Hepatocyte (in vitro differentiated cells): ENCODE measurements around the gene THOC2. TPM values are rescaled to one million over a fixed set of nuclear protein-coding genes. Genes with fewer than 3 reads are reported as not detected.
"Not testable (repeated sequence)": the region's sequence is repeated elsewhere in the genome, so short reads cannot be mapped to it uniquely, and the experiment has no call there.

Source experiments
- DNase-seq: peaks from one replicate; pipeline ENCODE4 v3.0.0-alpha.2; 2016; ENCODE audit warnings: low spot score
- H2AFZ ChIP-seq: fragments of 200-600 bp; sonication (generic); 2 replicates; pipeline ENCODE4 v1.6.0; 2016; ENCODE audit warnings: antibody characterized with exemption, mild to moderate bottlenecking
- H3K27ac ChIP-seq: fragments of 200-600 bp; sonication (generic); 2 replicates; pipeline ENCODE4 v1.5.1; 2016; ENCODE audit warnings: mild to moderate bottlenecking
- H3K27me3 ChIP-seq: fragments of 200-600 bp; sonication (generic); 2 replicates; pipeline ENCODE4 v1.6.1; 2016
- H3K36me3 ChIP-seq: fragments of 200-600 bp; sonication (generic); replicated peaks from 2 replicates; pipeline ENCODE4 v1.5.1; 2016; ENCODE audit warnings: low read depth; ENCODE audit not compliant: insufficient read depth
- H3K4me1 ChIP-seq: fragments of 200-600 bp; sonication (generic); 2 replicates; pipeline ENCODE4 v1.5.1; 2016; ENCODE audit warnings: mild to moderate bottlenecking, moderate library complexity; ENCODE audit not compliant: insufficient read depth
- H3K4me2 ChIP-seq: fragments of 200-600 bp; sonication (generic); 2 replicates; pipeline ENCODE4 v1.6.0; 2016
- H3K4me3 ChIP-seq: fragments of 200-600 bp; sonication (generic); 2 replicates; pipeline ENCODE4 v1.5.1; 2016; ENCODE audit warnings: mild to moderate bottlenecking
- H3K79me2 ChIP-seq: fragments of 200-600 bp; sonication (generic); 2 replicates; pipeline ENCODE4 v1.6.0; 2017; ENCODE audit warnings: mild to moderate bottlenecking
- H3K9me2 ChIP-seq: fragments of 200-600 bp; sonication (generic); replicated peaks from 2 replicates; pipeline ENCODE4 v1.6.0; 2017; ENCODE audit warnings: mild to moderate bottlenecking; ENCODE audit not compliant: insufficient read depth
- H3K9me3 ChIP-seq: fragments of 200-600 bp; sonication (generic); 2 replicates; pipeline ENCODE4 v1.5.1; 2016; ENCODE audit warnings: low read depth, mild to moderate bottlenecking
- H4K20me1 ChIP-seq: fragments of 200-600 bp; sonication (generic); 2 replicates; pipeline ENCODE4 v1.6.0; 2016; ENCODE audit warnings: mild to moderate bottlenecking; ENCODE audit not compliant: insufficient read depth, poor library complexity, severe bottlenecking
- CTCF ChIP-seq: fragments of 200-600 bp; sonication (generic); IDR thresholded peaks from 2 replicates; pipeline ENCODE4 v1.5.1; 2016; ENCODE audit warnings: antibody characterized with exemption, mild to moderate bottlenecking; ENCODE audit not compliant: poor library complexity
- EZH2 ChIP-seq: fragments of 200-600 bp; sonication (generic); IDR thresholded peaks from 2 replicates; pipeline ENCODE4 v1.6.1; 2016; ENCODE audit warnings: antibody characterized with exemption, mild to moderate bottlenecking, borderline replicate concordance
- EZH2phosphoT487 ChIP-seq: fragments of 200-600 bp; sonication (generic); IDR thresholded peaks from one replicate; pipeline ENCODE4 v1.6.1; 2018; ENCODE audit warnings: antibody characterized with exemption, mild to moderate bottlenecking, low read depth, moderate library complexity; ENCODE audit not compliant: unreplicated experiment, severe bottlenecking
- WGBS: methylation state at CpG from one replicate; pipeline ENCODE4 v1.1.6; 2016; ENCODE audit warnings: low lambda C conversion rate; ENCODE audit errors: missing lambda C conversion rate; 5-methylcytosine and 5-hydroxymethylcytosine counted together
- polyA plus RNA-seq: library from polyadenylated mRNA; unstranded; fragments of >200 nt; fragmentation: Nextera tagmentation; extraction: Ambion mirVana; gene quantifications from 2 replicates; pipeline ENCODE4 v1.2.1, GENCODE V29; 2016
- total RNA-seq: library from RNA; depleted of rRNA; stranded (reverse); fragments of >200 nt; gene quantifications from 2 replicates; pipeline ENCODE4 v1.2.3, GENCODE V29; 2014

The THOC2 gene
- total RNA-seq (95.6 and 106 TPM in 2 replicates), polyA plus RNA-seq (66.0 and 87.5 TPM in 2 replicates)

GRCh38 chrX:123732670-123733363, at the start of gene THOC2:
Gene THOC2 (minus strand): TSS chrX:123733052. CDS start chrX:123733022, 30 bp downstream.
- Histone ChIP-seq H2AFZ (peak within 1 kb of the TSS; percentile 43), H3K9me2 (no peaks in the 10 kb centered on the region), H3K27ac (peak within 1 kb of the TSS; percentile 94), H3K4me1 (peaks cover 7% of the 10 kb centered on the region), H3K4me3 (peak within 1 kb of the TSS; percentile 48), H3K36me3 (no peaks in the 10 kb centered on the region), H3K79me2 (peaks cover 42% of the 10 kb centered on the region), H4K20me1 (peaks cover 23% of the 10 kb centered on the region), H3K4me2 (peak within 1 kb of the TSS; percentile 89), H3K27me3 (no peaks in the 10 kb centered on the region), H3K9me3 (no peaks in the 10 kb centered on the region)
- DNase-seq, result peak; percentile 90
- 45% methylated on average over 46 of the region's 49 CpGs for WGBS
- TF ChIP-seq EZH2phosphoT487 (no peak), EZH2 (no peak), CTCF (no peak)

GRCh38 chrX:123781786-123782185, 48.9 kb upstream of the THOC2 start:
- not testable (repeated sequence) for H3K4me2 ChIP-seq, H2AFZ ChIP-seq, DNase-seq, H3K36me3 ChIP-seq, H3K27me3 ChIP-seq, H3K4me1 ChIP-seq, H4K20me1 ChIP-seq, H3K4me3 ChIP-seq, H3K79me2 ChIP-seq, H3K9me2 ChIP-seq, H3K9me3 ChIP-seq
- WGBS, result 82% methylated on average over 10 of the region's 10 CpGs
- H3K27ac ChIP-seq, result peak overlapping the region; percentile 94

GRCh38 chrX:123779908-123780396, 47.1 kb upstream of the THOC2 start:
- no peaks in the 10 kb centered on the region for H3K27me3 ChIP-seq
- peaks cover 4% of the 10 kb centered on the region for H3K4me1 ChIP-seq
- peak overlapping the region; percentile 47 for H3K4me2 ChIP-seq
- no peaks in the 10 kb centered on the region for H3K36me3 ChIP-seq
- DNase-seq, result peak; percentile 44
- TF ChIP-seq CTCF (no peak), EZH2 (no peak), EZH2phosphoT487 (no peak)
- H2AFZ ChIP-seq, result no peak overlapping the region
- no peaks in the 10 kb centered on the region for H3K9me3 ChIP-seq
- 0% methylated on average over 1 of the region's 1 CpG for WGBS
- H3K79me2 ChIP-seq, result no peaks in the 10 kb centered on the region
- peak overlapping the region; percentile 94 for H3K27ac ChIP-seq
- H3K4me3 ChIP-seq, result no peak overlapping the region
- no peaks in the 10 kb centered on the region for H3K9me2 ChIP-seq
- H4K20me1 ChIP-seq, result no peaks in the 10 kb centered on the region

- H3K36me3 ChIP-seq, result no peaks in the 10 kb centered on the region
- no peak overlapping the region for H3K4me3 ChIP-seq
- TF ChIP-seq EZH2phosphoT487, result no peak
- TF ChIP-seq CTCF, result no peak
- TF ChIP-seq EZH2, result no peak
- no peaks in the 10 kb centered on the region for H3K9me2 ChIP-seq
- no peaks in the 10 kb centered on the region for H4K20me1 ChIP-seq
- no peak overlapping the region for H2AFZ ChIP-seq
- H3K27me3 ChIP-seq, result no peaks in the 10 kb centered on the region
- no peak overlapping the region for H3K4me2 ChIP-seq
- peaks cover 3% of the 10 kb centered on the region for H3K4me1 ChIP-seq
- H3K79me2 ChIP-seq, result no peaks in the 10 kb centered on the region
- WGBS, result 71% methylated on average over 4 of the region's 4 CpGs
- DNase-seq, result no peak
- H3K9me3 ChIP-seq, result no peaks in the 10 kb centered on the region
- no peak overlapping the region for H3K27ac ChIP-seq
Measured at GRCh38 chrX:123773258-123773988, 40.6 kb upstream of the THOC2 start.
